ENCODE results near the gene RARS2.

GRCh38 chr6:87588756-87589407 is 905 bp downstream of the RARS2 start:
- no peak for TF ChIP-seq CTCF (IDR thresholded peaks at IDR 0.05; ENCODE audit: low read length)
- TF ChIP-seq EZH2 (optimal IDR thresholded peaks at IDR 0.05; ENCODE audit: low read depth, low read length): no peak

All from MM.1S (cell line).